HG03060 (cell line): ENCODE measurements around the gene DPP6.
"Not testable (repeated sequence)": the region's sequence is repeated elsewhere in the genome, so short reads cannot be mapped to it uniquely, and the experiment has no call there.

Source experiments
- ATAC-seq: cut with Tn5 transposase; IDR thresholded peaks from one replicate; pipeline ENCODE4 v1.9.1; 2021; ENCODE audit warnings: low read depth, moderate number of reproducible peaks; ENCODE audit not compliant: unreplicated experiment

Gene DPP6

DNA sequence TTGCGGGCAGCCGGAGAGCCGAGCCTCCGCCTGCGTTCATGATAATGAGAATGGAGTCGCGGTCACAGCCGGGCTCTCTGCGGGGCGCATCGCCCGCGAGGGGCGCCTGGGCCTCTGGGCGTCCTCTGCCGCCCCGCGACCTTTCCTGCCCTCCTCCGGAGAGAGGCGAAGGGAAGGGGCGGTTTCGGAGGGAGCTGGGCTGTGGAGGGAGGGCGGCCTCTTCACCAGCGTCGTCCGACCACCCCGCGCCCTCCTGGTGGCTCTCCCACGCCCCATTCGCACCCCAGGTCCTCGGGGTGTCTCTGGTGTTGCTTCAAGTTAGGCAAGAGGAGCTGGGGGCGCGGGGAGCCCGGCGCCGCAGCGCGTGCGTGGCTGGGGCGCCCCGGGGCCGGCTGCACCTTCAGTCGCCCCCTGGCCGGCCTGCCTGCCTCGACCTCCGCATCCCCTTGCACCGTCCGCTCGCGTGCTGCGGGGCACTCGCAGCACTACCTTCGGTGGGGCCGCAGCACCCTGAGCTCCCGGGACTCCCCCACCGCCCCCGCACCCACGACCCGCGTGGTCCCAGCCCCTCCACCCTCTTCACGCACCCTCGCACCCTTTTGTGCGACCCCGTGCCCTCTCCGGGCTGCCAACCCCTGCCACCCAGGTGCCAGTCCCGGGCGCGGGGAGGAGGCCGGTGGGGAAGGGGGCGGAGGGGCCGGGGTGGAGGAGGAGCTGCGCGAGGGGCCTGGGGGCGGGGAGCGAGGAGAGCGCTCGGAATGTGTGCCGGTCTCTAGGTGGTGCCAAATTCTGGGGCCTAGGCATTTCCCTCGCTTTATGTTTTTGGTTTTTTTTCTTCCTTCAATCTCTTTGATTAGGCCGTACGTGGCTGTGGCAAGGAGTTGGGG is at the start of gene DPP6:
Gene DPP6 (plus strand): TSS at position 756 of the 887 bp plus-strand sequence.
- not testable (repeated sequence) for ATAC-seq

- not testable (repeated sequence) for ATAC-seq
Observed at GRCh38 chr7:154009423-154009911, 42.7 kb upstream of the DPP6 start.

GRCh38 chr7:154010726-154011568 is 41.3 kb upstream of the DPP6 start:
- ATAC-seq, result not testable (repeated sequence)

- not testable (repeated sequence) for ATAC-seq
Observed at GRCh38 chr7:154012800-154013199, 39.4 kb upstream of the DPP6 start.

DNA sequence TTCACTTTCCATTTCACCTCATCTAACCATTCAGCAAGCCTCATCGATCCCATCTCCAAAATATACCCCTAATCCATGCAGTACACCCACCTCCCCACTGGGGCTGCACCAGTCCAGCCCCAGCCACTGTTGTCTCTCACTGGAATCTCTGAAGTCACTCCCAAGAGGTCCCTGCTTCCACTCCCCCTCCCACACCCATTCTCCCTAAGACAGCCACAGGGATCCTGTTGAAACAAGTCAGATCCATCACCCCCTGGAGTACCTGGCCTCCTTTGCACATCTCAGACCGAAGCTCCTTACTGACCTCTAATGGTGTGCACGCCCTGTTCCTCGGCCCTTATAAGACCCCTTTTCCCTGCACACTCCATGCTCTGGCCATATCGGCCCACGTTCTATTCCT is 36.6 kb upstream of the DPP6 start:
- ATAC-seq, result not testable (repeated sequence)

DNA sequence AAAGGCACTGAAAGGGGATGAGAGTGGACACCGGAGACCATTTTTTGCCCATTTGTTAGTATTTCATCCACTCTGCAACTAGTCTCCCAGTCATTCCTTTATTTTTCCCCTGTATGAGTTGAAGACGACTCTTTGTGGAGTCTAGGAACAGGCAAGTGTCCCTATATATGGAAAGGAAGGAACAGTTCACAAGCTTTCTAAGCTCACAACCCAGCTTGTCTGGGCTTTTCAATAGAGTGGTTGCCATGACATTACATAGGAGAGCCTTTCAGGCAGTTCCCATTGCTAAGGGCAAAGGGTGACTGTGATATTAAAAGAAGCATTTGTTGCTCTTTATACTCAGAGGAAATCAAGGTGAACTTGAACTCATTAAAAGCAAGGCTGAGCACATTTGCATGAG is 33.8 kb upstream of the DPP6 start:
- not testable (repeated sequence) for ATAC-seq

DNA sequence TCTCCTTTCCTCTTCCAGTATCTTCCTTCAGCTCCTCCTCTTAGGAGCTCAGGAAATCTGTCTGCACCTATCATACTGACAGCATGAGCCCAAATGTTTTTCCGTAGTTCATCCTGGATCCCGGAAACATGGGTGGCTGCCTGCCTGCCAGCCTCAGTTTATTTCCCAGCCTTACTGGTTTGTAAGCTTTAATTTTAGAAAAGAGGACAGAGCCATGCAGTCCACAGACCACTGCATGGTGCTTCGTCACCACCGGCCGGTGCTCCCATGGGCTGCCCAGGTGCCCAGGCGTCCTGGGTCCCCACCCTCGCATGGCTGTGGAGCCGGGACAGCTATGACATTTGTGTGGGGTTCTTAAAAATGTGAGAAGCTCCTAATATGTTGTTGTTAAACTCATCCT is 24.4 kb upstream of the DPP6 start:
- ATAC-seq, result not testable (repeated sequence)

DNA sequence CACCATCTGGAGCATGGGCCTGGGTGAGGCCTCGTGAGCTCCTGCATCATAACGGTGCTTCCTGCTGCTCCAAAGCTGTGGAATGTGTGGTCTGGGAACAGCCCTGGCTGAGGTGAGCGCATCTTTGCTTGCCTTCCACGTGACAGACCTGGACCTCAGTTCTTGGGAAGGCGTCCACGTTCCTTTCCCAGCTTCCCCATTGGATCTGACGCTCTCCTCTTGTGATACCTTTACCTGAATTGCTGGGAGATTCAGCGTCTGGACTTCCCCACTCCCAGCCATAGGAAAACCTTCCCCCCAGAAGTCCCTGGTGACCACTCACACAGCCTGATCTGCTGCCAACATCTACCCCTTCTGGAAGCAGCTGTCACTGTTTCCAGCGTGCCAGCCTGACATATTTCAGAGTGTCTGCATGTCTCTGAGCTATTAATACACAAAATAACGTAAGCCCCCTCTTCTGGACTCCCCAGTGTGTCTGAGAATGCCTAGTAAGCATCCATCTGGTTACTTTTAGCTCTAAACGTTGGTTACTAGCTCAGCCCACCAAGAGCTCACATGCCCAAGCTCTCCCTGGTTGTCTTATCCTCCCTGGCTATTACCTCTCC is 21.6 kb upstream of the DPP6 start:
- not testable (repeated sequence) for ATAC-seq

GRCh38 chr7:154039466-154040165 is 12.6 kb upstream of the DPP6 start:
- not testable (repeated sequence) for ATAC-seq

- not testable (repeated sequence) for ATAC-seq
Observed at GRCh38 chr7:154050394-154050793, 1.8 kb upstream of the DPP6 start.

GRCh38 chr7:154051006-154051642 is 1.1 kb upstream of the DPP6 start:
- not testable (repeated sequence) for ATAC-seq

DNA sequence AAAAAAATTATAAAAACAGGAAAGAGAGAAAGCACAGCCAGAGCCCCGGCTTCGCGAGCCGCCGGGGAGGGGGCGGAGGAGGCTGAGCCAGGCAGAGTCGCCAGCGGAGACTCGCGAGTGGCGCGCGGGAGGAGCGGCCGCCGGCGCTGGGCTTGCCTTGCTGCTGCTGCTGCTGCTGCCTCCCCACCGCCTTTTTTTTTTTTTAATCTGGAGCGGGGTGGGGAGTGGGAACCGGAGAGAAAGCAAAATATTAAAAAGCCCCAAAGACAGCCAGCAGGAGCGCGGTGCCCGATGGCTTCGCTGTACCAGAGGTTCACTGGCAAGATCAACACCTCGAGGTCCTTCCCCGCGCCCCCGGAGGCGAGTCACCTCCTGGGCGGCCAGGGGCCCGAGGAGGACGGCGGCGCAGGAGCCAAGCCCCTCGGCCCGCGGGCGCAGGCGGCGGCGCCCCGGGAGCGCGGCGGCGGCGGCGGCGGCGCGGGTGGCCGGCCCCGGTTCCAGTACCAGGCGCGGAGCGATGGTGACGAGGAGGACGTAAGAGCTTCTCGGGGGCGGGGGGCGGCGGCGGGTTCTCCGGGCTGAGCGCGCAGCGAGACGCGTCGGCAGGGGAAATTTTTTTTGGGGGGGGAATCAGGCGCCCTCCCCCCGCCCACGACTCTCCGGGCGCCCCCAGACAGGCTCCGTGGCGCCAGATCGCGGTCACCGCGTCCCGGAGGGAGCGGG is 493 bp downstream of the DPP6 start:
- not testable (repeated sequence) for ATAC-seq

DNA sequence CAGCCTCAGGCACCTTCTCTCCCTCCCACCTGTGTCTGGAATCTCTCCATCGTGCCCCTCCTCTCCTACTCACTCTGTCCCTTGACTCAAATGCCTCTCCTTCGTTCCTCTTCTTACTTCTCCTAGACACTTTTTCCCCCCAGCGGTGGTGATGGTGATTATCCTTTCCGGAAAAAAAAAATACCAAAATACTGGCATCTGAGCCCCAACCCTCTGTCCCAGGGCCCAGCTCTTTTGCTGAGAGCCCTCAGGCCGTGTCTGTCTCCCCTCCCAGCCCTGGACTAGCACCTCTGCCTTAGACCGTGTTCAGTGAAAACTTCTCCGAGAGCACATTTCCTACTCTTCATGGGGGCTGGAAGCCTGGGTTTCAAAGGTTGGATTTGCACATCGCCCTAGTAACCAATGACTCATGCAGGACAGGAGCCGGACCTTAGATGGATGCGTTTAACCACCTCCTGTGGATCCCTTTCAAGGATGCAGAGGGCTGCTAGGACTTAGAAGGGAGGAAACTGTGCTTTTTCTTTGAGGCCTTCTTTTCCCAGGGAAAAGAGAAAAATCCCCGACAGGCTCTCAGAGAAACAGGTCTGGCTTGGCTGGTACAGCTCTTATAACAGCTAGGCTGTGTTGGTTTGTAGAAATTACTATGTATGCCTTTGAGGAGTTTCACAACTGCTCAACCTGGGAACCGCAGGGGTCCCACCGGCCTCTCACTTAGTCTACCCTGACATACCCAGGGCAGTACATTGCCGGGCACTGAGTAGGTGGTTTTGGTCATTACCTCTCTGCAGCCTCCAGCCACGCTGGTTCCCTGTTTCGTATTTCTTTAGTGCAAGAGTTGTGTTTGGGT is 1.5 kb downstream of the DPP6 start:
- not testable (repeated sequence) for ATAC-seq

- not testable (repeated sequence) for ATAC-seq
Observed at GRCh38 chr7:154054664-154055063, 2.5 kb downstream of the DPP6 start.

- ATAC-seq, result not testable (repeated sequence)
Observed at GRCh38 chr7:154055491-154056106, 3.4 kb downstream of the DPP6 start.

DNA sequence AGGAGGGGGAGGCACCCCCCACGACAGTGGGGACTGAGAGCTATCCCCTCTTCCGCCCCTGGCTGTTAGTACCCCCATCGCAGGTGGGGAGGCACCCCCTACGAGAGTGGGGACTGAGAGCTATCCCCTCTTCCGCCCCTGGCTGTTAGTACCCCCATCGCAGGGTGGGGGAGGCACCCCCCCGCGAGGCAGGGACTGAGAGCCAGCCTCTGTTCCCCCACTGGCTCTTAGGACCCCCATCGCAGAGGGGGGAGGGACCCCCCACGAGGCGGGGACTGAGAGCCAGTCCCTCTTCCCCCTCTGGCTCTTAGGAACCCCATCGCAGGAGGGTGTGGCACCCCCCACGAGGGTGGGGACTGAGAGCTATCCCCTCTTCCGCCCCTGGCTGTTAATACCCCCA is 6.6 kb downstream of the DPP6 start:
- ATAC-seq, result not testable (repeated sequence)

DNA sequence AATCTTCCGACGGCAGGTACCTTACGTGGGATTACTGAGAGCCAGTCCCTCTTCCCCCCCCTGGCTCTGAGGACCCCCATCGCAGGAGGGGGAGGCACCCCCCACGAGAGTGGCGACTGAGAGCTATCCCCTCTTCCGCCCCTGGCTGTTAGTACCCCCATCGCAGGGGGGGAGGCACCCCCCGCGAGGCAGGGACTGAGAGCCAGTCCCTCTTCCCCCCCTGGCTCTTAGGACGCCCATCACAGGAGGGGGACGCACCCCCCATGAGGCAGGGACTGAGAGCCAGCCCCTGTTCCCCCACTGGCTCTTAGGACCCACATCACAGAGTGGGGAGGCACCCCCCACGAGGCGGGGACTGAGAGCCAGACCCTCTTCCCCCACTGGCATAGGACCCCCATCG is 8.4 kb downstream of the DPP6 start:
- ATAC-seq, result not testable (repeated sequence)

GRCh38 chr7:154071833-154072232 is 19.6 kb downstream of the DPP6 start:
- ATAC-seq, result not testable (repeated sequence)
